ENCODE measurements around the gene SENP3. TPM values are rescaled to one million over a fixed set of nuclear protein-coding genes. Genes with fewer than 3 reads are reported as not detected.

SENP3 gene
- total RNA-seq, 1 experiment from 2014 or later = 63.7 TPM

GRCh38 chr17:7562208-7562605 is 488 bp downstream of the SENP3 start:
- Histone ChIP-seq H3K27ac (ENCODE audit: low read length) (peak overlapping the region; percentile 89), H3K4me1 (ENCODE audit: control insufficient read depth, insufficient read depth, low read length) (peaks cover 30% of the 10 kb centered on the region), H3K9me3 (ENCODE audit: control insufficient read depth, insufficient read depth, low read depth, low read length) (no peaks in the 10 kb centered on the region), H3K36me3 (ENCODE audit: control insufficient read depth, insufficient read depth, low read length) (peaks cover 4% of the 10 kb centered on the region), H3K27me3 (ENCODE audit: control insufficient read depth, insufficient read depth, low read length) (no peaks in the 10 kb centered on the region), H3K4me3 (ENCODE audit: low read depth in 2 of 2, low read length in 2 of 2) (peak overlapping the region; percentile 66 to 80)
- TF ChIP-seq POLR2AphosphoS5 (IDR thresholded peaks at IDR 0.05; ENCODE audit: low read depth, low read length) (no peak), SIN3A (IDR thresholded peaks at IDR 0.05; ENCODE audit: borderline replicate concordance, insufficient read depth, low read depth, low read length) (no peak), CTCF (IDR thresholded peaks at IDR 0.05) (no peak), TCF7L2 (IDR thresholded peaks at IDR 0.05; ENCODE audit: low read depth, low read length) (no peak), REST (IDR thresholded peaks at IDR 0.05; ENCODE audit: insufficient read depth in 1 of 2, low read depth in 2 of 2, low read length in 1 of 2) (no peak)
- DNase-seq (ENCODE audit: low read depth, low spot score) (no peak), ATAC-seq (peak; percentile 6)
- TSS peak; percentile 65 for BruUV-seq (replicated peaks)
- in situ Hi-C loops (cut with HindIII; ENCODE audit: low pct_unique_long_range_greater_than_20kb, low sequenced_read_pairs) = no loop called here
- ChIA-PET POLR2A (no interaction called here), CTCF (no interaction called here)
- intact Hi-C loops (cut with micrococcal nuclease; ENCODE audit: unreplicated experiment) = no loop called here

GRCh38 chr17:7563115-7563869 is 1.6 kb downstream of the SENP3 start:
- no peaks in the 10 kb centered on the region for H3K27me3 ChIP-seq (ENCODE audit: control insufficient read depth, insufficient read depth, low read length)
- intact Hi-C loops (cut with micrococcal nuclease; ENCODE audit: unreplicated experiment) = no loop called here
- peak overlapping the region; percentile 66 to 80 for H3K4me3 ChIP-seq (ENCODE audit: low read depth in 2 of 2, low read length in 2 of 2)
- POLR2A ChIA-PET = no interaction called here
- no TSS peak for BruUV-seq (replicated peaks)
- peaks cover 4% of the 10 kb centered on the region for H3K36me3 ChIP-seq (ENCODE audit: control insufficient read depth, insufficient read depth, low read length)
- no peak for TF ChIP-seq REST (IDR thresholded peaks at IDR 0.05; ENCODE audit: insufficient read depth in 1 of 2, low read depth in 2 of 2, low read length in 1 of 2)
- TF ChIP-seq SIN3A (IDR thresholded peaks at IDR 0.05; ENCODE audit: borderline replicate concordance, insufficient read depth, low read depth, low read length) = no peak
- H3K27ac ChIP-seq (ENCODE audit: low read length) = peak overlapping the region; percentile 89; the same call in 1 of the 2 replicates
- DNase-seq (ENCODE audit: low read depth, low spot score) (no peak), ATAC-seq (no peak)
- H3K9me3 ChIP-seq (ENCODE audit: control insufficient read depth, insufficient read depth, low read depth, low read length) = no peaks in the 10 kb centered on the region
- in situ Hi-C loops (cut with HindIII; ENCODE audit: low pct_unique_long_range_greater_than_20kb, low sequenced_read_pairs) = no loop called here
- peaks cover 21% of the 10 kb centered on the region for H3K4me1 ChIP-seq (ENCODE audit: control insufficient read depth, insufficient read depth, low read length)
- CTCF ChIA-PET = no interaction called here

Measured in Panc1 (cell line).